ENCODE measurements around the gene MRPS5. TPM values are rescaled to one million over a fixed set of nuclear protein-coding genes. Genes with fewer than 3 reads are reported as not detected.
A peak's percentile ranks its signal among the peaks of the same experiment; 100 is the strongest.
"Not testable (repeated sequence)": the region's sequence is repeated elsewhere in the genome, so short reads cannot be mapped to it uniquely, and the experiment has no call there.

Gene MRPS5
- total RNA-seq, 2 donors from 2014 or later = 65.4 to 82.0 TPM

GRCh38 chr2:95044601-95045000, 77.0 kb downstream of the MRPS5 start:
- Mint-ChIP-seq H3K4me1 (ENCODE audit: low read depth) (peaks cover 70% of the 10 kb centered on the region), H3K27me3 (ENCODE audit: low read depth) (no peaks in the 10 kb centered on the region), H3K36me3 (ENCODE audit: insufficient read depth in 2 of 2) (peaks cover 1 to 2% of the 10 kb centered on the region in 2 donors), H3K4me3 (no peak overlapping the region), H3K9me3 (no peaks in the 10 kb centered on the region), H3K27ac (no peak overlapping the region)
- DNase-seq (no peak), ATAC-seq (replicated peaks in 1 of 2) (no peak)

- H3K4me1 Mint-ChIP-seq (ENCODE audit: low read depth) = peaks cover 64% of the 10 kb centered on the region
- H3K9me3 Mint-ChIP-seq = peaks cover 0 to 10% of the 10 kb centered on the region in 2 donors
- H3K36me3 Mint-ChIP-seq (ENCODE audit: insufficient read depth in 2 of 2) = peaks cover 3 to 12% of the 10 kb centered on the region in 2 donors
- peak; percentile 46 to 56 for ATAC-seq (replicated peaks in 1 of 2)
- peak; percentile 61 to 63 for DNase-seq
- H3K27me3 Mint-ChIP-seq (ENCODE audit: low read depth) = no peaks in the 10 kb centered on the region
- H3K27ac Mint-ChIP-seq = no peak overlapping the region
- H3K4me3 Mint-ChIP-seq = peak overlapping the region; percentile 41 to 53
Measured at GRCh38 chr2:95043300-95044093, 78.1 kb downstream of the MRPS5 start.

- no peak for DNase-seq
- Mint-ChIP-seq H3K27ac (no peak overlapping the region), H3K4me1 (ENCODE audit: low read depth) (peaks cover 59% of the 10 kb centered on the region), H3K9me3 (peaks cover 5 to 18% of the 10 kb centered on the region in 2 donors), H3K4me3 (peak overlapping the region; percentile 41 to 53), H3K36me3 (ENCODE audit: insufficient read depth in 2 of 2) (peaks cover 3 to 21% of the 10 kb centered on the region in 2 donors), H3K27me3 (ENCODE audit: low read depth) (no peaks in the 10 kb centered on the region)
- ATAC-seq (replicated peaks in 1 of 2) = peak; percentile 16 to 35
Measured at GRCh38 chr2:95042472-95043271, 78.9 kb downstream of the MRPS5 start.

- H3K27ac Mint-ChIP-seq = peak overlapping the region; percentile 64
- H3K4me1 Mint-ChIP-seq (ENCODE audit: low read depth) = peaks cover 58% of the 10 kb centered on the region
- ATAC-seq (replicated peaks in 1 of 2) (peak; percentile 38 to 64), DNase-seq (peak; percentile 49 to 51)
- H3K4me3 Mint-ChIP-seq = peak overlapping the region; percentile 59 to 69
- no peaks in the 10 kb centered on the region for H3K27me3 Mint-ChIP-seq (ENCODE audit: low read depth)
- H3K36me3 Mint-ChIP-seq (ENCODE audit: insufficient read depth in 2 of 2) = peaks cover 3 to 28% of the 10 kb centered on the region in 2 donors
- peaks cover 10 to 26% of the 10 kb centered on the region in 2 donors for H3K9me3 Mint-ChIP-seq
Measured at GRCh38 chr2:95041824-95042442, 79.7 kb downstream of the MRPS5 start.

- Mint-ChIP-seq H3K36me3 (ENCODE audit: insufficient read depth in 2 of 2) (peaks cover 3 to 34% of the 10 kb centered on the region in 2 donors), H3K4me1 (ENCODE audit: low read depth) (peaks cover 65% of the 10 kb centered on the region), H3K27ac (peak overlapping the region; percentile 64), H3K4me3 (peak overlapping the region; percentile 59 to 69), H3K9me3 (peaks cover 16 to 32% of the 10 kb centered on the region in 2 donors), H3K27me3 (ENCODE audit: low read depth) (no peaks in the 10 kb centered on the region)
- DNase-seq = peak; percentile 44 to 48
- peak; percentile 53 to 73 for ATAC-seq (replicated peaks in 1 of 2)
Measured at GRCh38 chr2:95041060-95041823, 80.4 kb downstream of the MRPS5 start.

GRCh38 chr2:95040426-95040825, 81.2 kb downstream of the MRPS5 start:
- Mint-ChIP-seq H3K4me1 (ENCODE audit: low read depth) (peaks cover 62% of the 10 kb centered on the region), H3K9me3 (peaks cover 16 to 32% of the 10 kb centered on the region in 2 donors), H3K27ac (no peak overlapping the region), H3K27me3 (ENCODE audit: low read depth) (no peaks in the 10 kb centered on the region), H3K4me3 (no peak overlapping the region), H3K36me3 (ENCODE audit: insufficient read depth in 2 of 2) (peaks cover 1 to 34% of the 10 kb centered on the region in 2 donors)
- ATAC-seq (replicated peaks in 1 of 2) (no peak), DNase-seq (no peak)

GRCh38 chr2:95039978-95040377, 81.6 kb downstream of the MRPS5 start:
- Mint-ChIP-seq H3K27me3 (ENCODE audit: low read depth) (no peaks in the 10 kb centered on the region), H3K9me3 (peaks cover 16 to 32% of the 10 kb centered on the region in 2 donors), H3K27ac (no peak overlapping the region), H3K4me1 (ENCODE audit: low read depth) (peaks cover 62% of the 10 kb centered on the region), H3K36me3 (ENCODE audit: insufficient read depth in 2 of 2) (peaks cover 1 to 34% of the 10 kb centered on the region in 2 donors), H3K4me3 (no peak overlapping the region)
- DNase-seq = no peak
- no peak for ATAC-seq (replicated peaks in 1 of 2)

GRCh38 chr2:95039363-95039762, 82.2 kb downstream of the MRPS5 start:
- ATAC-seq (replicated peaks in 1 of 2) (peak; percentile 32 to 48), DNase-seq (peak; percentile 42 to 69)
- H3K27me3 Mint-ChIP-seq (ENCODE audit: low read depth) = no peaks in the 10 kb centered on the region
- no peak overlapping the region for H3K4me3 Mint-ChIP-seq
- H3K4me1 Mint-ChIP-seq (ENCODE audit: low read depth) = peaks cover 65% of the 10 kb centered on the region
- H3K27ac Mint-ChIP-seq = peak overlapping the region; percentile 48
- H3K36me3 Mint-ChIP-seq (ENCODE audit: insufficient read depth in 2 of 2) = peaks cover 1 to 34% of the 10 kb centered on the region in 2 donors
- peaks cover 16 to 32% of the 10 kb centered on the region in 2 donors for H3K9me3 Mint-ChIP-seq

- no peak overlapping the region for H3K4me3 Mint-ChIP-seq
- H3K9me3 Mint-ChIP-seq = peaks cover 16 to 32% of the 10 kb centered on the region in 2 donors
- peaks cover 1 to 34% of the 10 kb centered on the region in 2 donors for H3K36me3 Mint-ChIP-seq (ENCODE audit: insufficient read depth in 2 of 2)
- H3K4me1 Mint-ChIP-seq (ENCODE audit: low read depth) = peaks cover 64% of the 10 kb centered on the region
- DNase-seq (peak in 1 of 2 donors; percentile 38), ATAC-seq (replicated peaks in 1 of 2) (peak; percentile 2 to 36)
- peak overlapping the region; percentile 48 for H3K27ac Mint-ChIP-seq
- no peaks in the 10 kb centered on the region for H3K27me3 Mint-ChIP-seq (ENCODE audit: low read depth)
Measured at GRCh38 chr2:95038635-95039298, 82.8 kb downstream of the MRPS5 start.

GRCh38 chr2:95037841-95038585, 83.6 kb downstream of the MRPS5 start:
- H3K4me3 Mint-ChIP-seq; DNase-seq; H3K27me3 Mint-ChIP-seq (ENCODE audit: low read depth): not testable (repeated sequence)
- H3K9me3 Mint-ChIP-seq = peaks cover 16 to 32% of the 10 kb centered on the region in 2 donors
- H3K27ac Mint-ChIP-seq = peak overlapping the region; percentile 48
- ATAC-seq (replicated peaks in 1 of 2) = peak in 1 of 2 donors; percentile 10
- H3K36me3 Mint-ChIP-seq (ENCODE audit: insufficient read depth in 2 of 2) = peaks cover 1 to 34% of the 10 kb centered on the region in 2 donors
- H3K4me1 Mint-ChIP-seq (ENCODE audit: low read depth) = peaks cover 63% of the 10 kb centered on the region

GRCh38 chr2:95037384-95037839, 84.2 kb downstream of the MRPS5 start:
- H3K4me1 Mint-ChIP-seq (ENCODE audit: low read depth) = peaks cover 58% of the 10 kb centered on the region
- peaks cover 1 to 34% of the 10 kb centered on the region in 2 donors for H3K36me3 Mint-ChIP-seq (ENCODE audit: insufficient read depth in 2 of 2)
- no peaks in the 10 kb centered on the region for H3K27me3 Mint-ChIP-seq (ENCODE audit: low read depth)
- H3K9me3 Mint-ChIP-seq = peaks cover 16 to 32% of the 10 kb centered on the region in 2 donors
- no peak overlapping the region for H3K4me3 Mint-ChIP-seq
- H3K27ac Mint-ChIP-seq = peak overlapping the region; percentile 48
- peak in 1 of 2 donors; percentile 43 for DNase-seq
- ATAC-seq (replicated peaks in 1 of 2) = peak in 1 of 2 donors; percentile 43

All from activated T-cell treated with anti-CD3 and anti-CD28 coated beads, Interleukin-2, amount 50 U/mL, for 72 hours (primary cell).